Osteocyte (in vitro differentiated cells): ENCODE measurements around the gene TARM1. TPM values are rescaled to one million over a fixed set of nuclear protein-coding genes. Genes with fewer than 3 reads are reported as not detected.

Experiments
- DNase-seq: peaks from one replicate; pipeline ENCODE4 v3.0.0; 2021; ENCODE audit warnings: mixed read lengths; ENCODE audit not compliant: unreplicated experiment; ENCODE audit errors: extremely low spot score
- H3K27ac Mint-ChIP-seq: one replicate; pipeline ENCODE4 v1.8.0; 2021; ENCODE audit warnings: mild to moderate bottlenecking, mixed read lengths; ENCODE audit not compliant: unreplicated experiment
- H3K27me3 Mint-ChIP-seq: one replicate; pipeline ENCODE4 v1.8.0; 2021; ENCODE audit warnings: mixed read lengths; ENCODE audit not compliant: unreplicated experiment
- H3K36me3 Mint-ChIP-seq: one replicate; pipeline ENCODE4 v1.8.0; 2021; ENCODE audit warnings: mixed read lengths; ENCODE audit not compliant: unreplicated experiment
- H3K4me1 Mint-ChIP-seq: one replicate; pipeline ENCODE4 v1.8.0; 2021; ENCODE audit warnings: mixed read lengths; ENCODE audit not compliant: unreplicated experiment
- H3K4me3 Mint-ChIP-seq: one replicate; pipeline ENCODE4 v1.8.0; 2021; ENCODE audit warnings: mild to moderate bottlenecking, moderate library complexity, mixed read lengths; ENCODE audit not compliant: unreplicated experiment
- H3K9me3 Mint-ChIP-seq: one replicate; pipeline ENCODE4 v1.8.0; 2021; ENCODE audit warnings: mixed read lengths; ENCODE audit not compliant: unreplicated experiment
- total RNA-seq: library from RNA; stranded (reverse); gene quantifications from 2 replicates; pipeline ENCODE4 v1.2.1, GENCODE V29; 2021
- TF ChIP-seq, protein P1 (sequence below): fragments of 200-600 bp; sonication (generic); IDR thresholded peaks from 2 replicates; pipeline ENCODE4 v1.5.0; 2021; ENCODE audit warnings: antibody characterized with exemption, mild to moderate bottlenecking, moderate library complexity

Gene TARM1
- total RNA-seq, 1 donor from 2014 or later = not detected

DNA sequence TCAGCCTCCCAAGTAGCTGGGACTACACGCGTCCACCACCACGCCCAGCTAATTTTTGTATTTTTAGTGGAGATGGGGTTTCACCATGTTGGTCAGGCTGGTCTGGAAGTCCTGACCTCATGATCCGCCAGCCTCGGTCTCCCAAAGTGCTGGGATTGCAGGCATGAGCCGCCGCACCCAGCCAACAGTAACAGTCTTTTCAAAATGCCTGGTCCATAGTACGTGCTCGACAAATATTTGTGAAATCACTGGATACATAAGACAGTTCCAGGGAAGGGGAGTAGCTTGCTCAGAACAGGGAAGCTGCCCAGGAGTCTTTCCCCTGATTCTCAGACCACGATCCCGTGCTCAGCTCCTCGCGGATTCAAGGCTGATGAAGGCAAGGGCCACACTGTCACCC lies 59.2 kb downstream of the TARM1 start:
- Mint-ChIP-seq H3K4me3 (no peak overlapping the region), H3K27me3 (peaks cover 3% of the 10 kb centered on the region), H3K4me1 (no peaks in the 10 kb centered on the region), H3K9me3 (no peaks in the 10 kb centered on the region), H3K36me3 (no peaks in the 10 kb centered on the region), H3K27ac (no peak overlapping the region)
- TF ChIP-seq, protein P1, sequence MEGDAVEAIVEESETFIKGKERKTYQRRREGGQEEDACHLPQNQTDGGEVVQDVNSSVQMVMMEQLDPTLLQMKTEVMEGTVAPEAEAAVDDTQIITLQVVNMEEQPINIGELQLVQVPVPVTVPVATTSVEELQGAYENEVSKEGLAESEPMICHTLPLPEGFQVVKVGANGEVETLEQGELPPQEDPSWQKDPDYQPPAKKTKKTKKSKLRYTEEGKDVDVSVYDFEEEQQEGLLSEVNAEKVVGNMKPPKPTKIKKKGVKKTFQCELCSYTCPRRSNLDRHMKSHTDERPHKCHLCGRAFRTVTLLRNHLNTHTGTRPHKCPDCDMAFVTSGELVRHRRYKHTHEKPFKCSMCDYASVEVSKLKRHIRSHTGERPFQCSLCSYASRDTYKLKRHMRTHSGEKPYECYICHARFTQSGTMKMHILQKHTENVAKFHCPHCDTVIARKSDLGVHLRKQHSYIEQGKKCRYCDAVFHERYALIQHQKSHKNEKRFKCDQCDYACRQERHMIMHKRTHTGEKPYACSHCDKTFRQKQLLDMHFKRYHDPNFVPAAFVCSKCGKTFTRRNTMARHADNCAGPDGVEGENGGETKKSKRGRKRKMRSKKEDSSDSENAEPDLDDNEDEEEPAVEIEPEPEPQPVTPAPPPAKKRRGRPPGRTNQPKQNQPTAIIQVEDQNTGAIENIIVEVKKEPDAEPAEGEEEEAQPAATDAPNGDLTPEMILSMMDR = no peak
- no peak for DNase-seq

- TF ChIP-seq, protein P1 = no peak
- H3K27ac Mint-ChIP-seq = no peak overlapping the region
- no peaks in the 10 kb centered on the region for H3K9me3 Mint-ChIP-seq
- peaks cover 3% of the 10 kb centered on the region for H3K27me3 Mint-ChIP-seq
- no peak overlapping the region for H3K4me3 Mint-ChIP-seq
- no peak for DNase-seq
- H3K36me3 Mint-ChIP-seq = no peaks in the 10 kb centered on the region
- no peaks in the 10 kb centered on the region for H3K4me1 Mint-ChIP-seq
Measured at GRCh38 chr19:54021363-54021762, 59.8 kb downstream of the TARM1 start.

Other genes starting within 250 kb of the TARM1 start
- gene MYADM, start 213.5 kb downstream of the TARM1 start, total RNA-seq = 136 and 165 TPM in 2 replicates
- 0.21 and 0.30 TPM in 2 replicates for gene PRKCG, start 199.2 kb downstream of the TARM1 start, total RNA-seq
- gene CACNG7, start 172.1 kb downstream of the TARM1 start, total RNA-seq = not detected in 2 replicates
- not detected in 2 replicates for gene CACNG8, start 118.4 kb downstream of the TARM1 start, total RNA-seq
- not detected in 2 replicates for gene CACNG6, start 89.7 kb downstream of the TARM1 start, total RNA-seq
- gene VSTM1, start 17.5 kb downstream of the TARM1 start, total RNA-seq = not detected in 2 replicates
- 0.32 and 0.47 TPM in 2 replicates for gene OSCAR, start 19.4 kb upstream of the TARM1 start, total RNA-seq
- 114 and 132 TPM in 2 replicates for gene NDUFA3, start 21.5 kb upstream of the TARM1 start, total RNA-seq
- 28.1 and 29.4 TPM in 2 replicates for gene TFPT, start 34.3 kb upstream of the TARM1 start, total RNA-seq
- gene PRPF31, start 34.4 kb upstream of the TARM1 start, total RNA-seq = 68.4 and 68.9 TPM in 2 replicates
- gene CNOT3, start 56.4 kb upstream of the TARM1 start, total RNA-seq = 47.1 and 50.5 TPM in 2 replicates
- gene LENG1, start 78.4 kb upstream of the TARM1 start, total RNA-seq = 5.6 and 7.1 TPM in 2 replicates
- gene TMC4, start 91.8 kb upstream of the TARM1 start, total RNA-seq = 2.0 and 2.7 TPM in 2 replicates
- 81.8 and 85.2 TPM in 2 replicates for gene MBOAT7, start 108.2 kb upstream of the TARM1 start, total RNA-seq
- gene TSEN34, start 109.9 kb upstream of the TARM1 start, total RNA-seq = 51.1 and 53.7 TPM in 2 replicates
- gene RPS9, start 119.5 kb upstream of the TARM1 start, total RNA-seq = 1,011 TPM in 2 replicates
- not detected in 2 replicates for gene LILRB3, start 141.6 kb upstream of the TARM1 start, total RNA-seq
- not detected in 2 replicates for gene LILRA6, start 161.4 kb upstream of the TARM1 start, total RNA-seq
- gene LILRB5, start 175.9 kb upstream of the TARM1 start, total RNA-seq = not detected in 2 replicates
- not detected in 2 replicates for gene LILRB2, start 199.7 kb upstream of the TARM1 start, total RNA-seq
- gene LILRA5, start 231.8 kb upstream of the TARM1 start, total RNA-seq = not detected in 2 replicates